Loucy (cell line): ENCODE data around the gene ADAMTS15.

Experiments
- H2AFZ ChIP-seq: fragments of 200-600 bp; sonication (generic); 2 replicates; pipeline ENCODE4 v1.6.0; 2016; ENCODE audit warnings: antibody characterized with exemption, mild to moderate bottlenecking, low read length, moderate library complexity
- H3F3A ChIP-seq: fragments of 200-600 bp; 2 replicates; pipeline ENCODE4 v1.6.0; 2016; ENCODE audit warnings: antibody characterized with exemption, low read depth, mild to moderate bottlenecking
- H3K27me3 ChIP-seq: fragments of 200-600 bp; sonication (generic); 2 replicates; pipeline ENCODE4 v1.6.1; 2014; ENCODE audit warnings: low read length, mild to moderate bottlenecking; ENCODE audit not compliant: insufficient read depth, poor library complexity, severe bottlenecking
- H3K36me3 ChIP-seq: fragments of 200-600 bp; sonication (generic); 2 replicates; pipeline ENCODE4 v1.6.1; 2016; ENCODE audit warnings: low read length; ENCODE audit not compliant: insufficient read depth
- H3K4me1 ChIP-seq: fragments of 200-600 bp; sonication (generic); 2 replicates; pipeline ENCODE4 v1.5.1; 2014; ENCODE audit warnings: low read length, mild to moderate bottlenecking; ENCODE audit not compliant: insufficient read depth, poor library complexity, severe bottlenecking
- H3K4me2 ChIP-seq: fragments of 200-600 bp; sonication (generic); 2 replicates; pipeline ENCODE4 v1.6.0; 2014; ENCODE audit warnings: antibody characterized with exemption, low read length, low read depth, mild to moderate bottlenecking; ENCODE audit not compliant: poor library complexity, severe bottlenecking
- H3K4me3 ChIP-seq: fragments of 200-600 bp; sonication (generic); 2 replicates; pipeline ENCODE4 v1.5.1; 2014; ENCODE audit warnings: low read length, mild to moderate bottlenecking, mixed read lengths; ENCODE audit not compliant: poor library complexity, severe bottlenecking
- H3K79me2 ChIP-seq: fragments of 200-600 bp; sonication (generic); 2 replicates; pipeline ENCODE4 v1.6.1; 2014; ENCODE audit warnings: low read length; ENCODE audit not compliant: insufficient read depth
- H3K9ac ChIP-seq: fragments of 200-600 bp; sonication (generic); 2 replicates; pipeline ENCODE4 v1.6.0; 2014; ENCODE audit warnings: mild to moderate bottlenecking, low read depth, low read length, moderate library complexity; ENCODE audit not compliant: poor library complexity, severe bottlenecking
- H3K9me2 ChIP-seq: fragments of 200-600 bp; sonication (generic); replicated peaks from 2 replicates; pipeline ENCODE4 v1.6.1; 2016; ENCODE audit warnings: low read depth, low read length, mixed read lengths
- H3K9me3 ChIP-seq: fragments of 200-600 bp; sonication (generic); 2 replicates; pipeline ENCODE4 v1.6.1; 2014; ENCODE audit warnings: mild to moderate bottlenecking, antibody characterized with exemption, low read length, low read depth; ENCODE audit not compliant: insufficient read depth
- H4K20me1 ChIP-seq: fragments of 200-600 bp; sonication (generic); 2 replicates; pipeline ENCODE4 v1.6.0; 2014; ENCODE audit warnings: antibody characterized with exemption, low read length, mild to moderate bottlenecking; ENCODE audit not compliant: insufficient read depth, poor library complexity, severe bottlenecking
- CTCF ChIP-seq: fragments of 200-600 bp; sonication (generic); conservative IDR thresholded peaks from 2 replicates; pipeline ENCODE4 v1.5.1; 2014; ENCODE audit warnings: mild to moderate bottlenecking, antibody characterized with exemption, low read length
- EZH2phosphoT487 ChIP-seq: fragments of 200-600 bp; IDR thresholded peaks from 2 replicates; pipeline ENCODE4 v1.6.1; 2018; ENCODE audit warnings: antibody characterized with exemption, mild to moderate bottlenecking, moderate library complexity, borderline replicate concordance

ADAMTS15 gene

GRCh38 chr11:130408401-130408890, 40.0 kb upstream of the ADAMTS15 start:
- Histone ChIP-seq H3K79me2 (no peaks in the 10 kb centered on the region), H3K27me3 (no peaks in the 10 kb centered on the region), H3F3A (no peaks in the 10 kb centered on the region), H3K4me1 (no peaks in the 10 kb centered on the region), H2AFZ (no peak overlapping the region), H3K9me3 (no peaks in the 10 kb centered on the region), H3K4me3 (no peak overlapping the region), H4K20me1 (no peaks in the 10 kb centered on the region), H3K36me3 (no peaks in the 10 kb centered on the region), H3K4me2 (no peak overlapping the region), H3K9ac (no peak overlapping the region), H3K9me2 (no peaks in the 10 kb centered on the region)
- TF ChIP-seq EZH2phosphoT487 (no peak), CTCF (no peak)

- no peaks in the 10 kb centered on the region for H4K20me1 ChIP-seq
- H3K36me3 ChIP-seq, result no peaks in the 10 kb centered on the region
- H3K9me2 ChIP-seq, result no peaks in the 10 kb centered on the region
- H3K4me1 ChIP-seq, result no peaks in the 10 kb centered on the region
- no peaks in the 10 kb centered on the region for H3K27me3 ChIP-seq
- TF ChIP-seq CTCF, result no peak
- TF ChIP-seq EZH2phosphoT487, result no peak
- H3F3A ChIP-seq, result no peaks in the 10 kb centered on the region
- H3K79me2 ChIP-seq, result no peaks in the 10 kb centered on the region
- H3K4me2 ChIP-seq, result no peak overlapping the region
- no peak overlapping the region for H3K9ac ChIP-seq
- H3K4me3 ChIP-seq, result no peak overlapping the region
- no peaks in the 10 kb centered on the region for H3K9me3 ChIP-seq
- H2AFZ ChIP-seq, result no peak overlapping the region
Observed at GRCh38 chr11:130408901-130409300, 39.5 kb upstream of the ADAMTS15 start.

GRCh38 chr11:130409594-130410388, 38.7 kb upstream of the ADAMTS15 start:
- H3K27me3 ChIP-seq, result no peaks in the 10 kb centered on the region

More at GRCh38 chr11:130409594-130410388, 38.7 kb upstream of the ADAMTS15 start:
- H3K9ac ChIP-seq, result no peak overlapping the region
- H3F3A ChIP-seq, result no peaks in the 10 kb centered on the region
- no peak overlapping the region for H3K4me2 ChIP-seq
- TF ChIP-seq EZH2phosphoT487 (no peak), CTCF (no peak)
- H3K4me3 ChIP-seq, result no peak overlapping the region
- H2AFZ ChIP-seq, result no peak overlapping the region
- H3K9me3 ChIP-seq, result no peaks in the 10 kb centered on the region
- no peaks in the 10 kb centered on the region for H3K79me2 ChIP-seq
- H3K4me1 ChIP-seq, result no peaks in the 10 kb centered on the region
- no peaks in the 10 kb centered on the region for H3K36me3 ChIP-seq
- no peaks in the 10 kb centered on the region for H3K9me2 ChIP-seq
- no peaks in the 10 kb centered on the region for H4K20me1 ChIP-seq
